NCI-H524 (cell line): ENCODE data around the gene VWC2L.
A peak's percentile ranks its signal among the peaks of the same experiment; 100 is the strongest.

Experiments
- DNase-seq, 2 experiments: peaks; one replicate each; lab custom pipeline; 2025; lab: John Stamatoyannopoulos, UW

VWC2L gene

GRCh38 chr2:214465363-214466146 is 54.7 kb downstream of the VWC2L start:
- no peak for DNase-seq

GRCh38 chr2:214469728-214470127 is 58.9 kb downstream of the VWC2L start:
- DNase-seq = no peak

- no peak for DNase-seq
Measured at GRCh38 chr2:214471382-214471781, 60.5 kb downstream of the VWC2L start.

- no peak for DNase-seq
Measured at GRCh38 chr2:214471990-214472389, 61.1 kb downstream of the VWC2L start.

- no peak for DNase-seq
Measured at GRCh38 chr2:214477305-214477704, 66.5 kb downstream of the VWC2L start.

GRCh38 chr2:214481204-214481603 is 70.3 kb downstream of the VWC2L start:
- DNase-seq = peak in 1 of 2 experiments; percentile 70

- DNase-seq = peak in 1 of 2 experiments; percentile 53
Measured at GRCh38 chr2:214482728-214483127, 71.9 kb downstream of the VWC2L start.

GRCh38 chr2:214484239-214484638 is 73.4 kb downstream of the VWC2L start:
- no peak for DNase-seq

- no peak for DNase-seq
Measured at GRCh38 chr2:214484701-214485100, 73.8 kb downstream of the VWC2L start.

- DNase-seq = no peak
Measured at GRCh38 chr2:214489181-214489580, 78.3 kb downstream of the VWC2L start.

GRCh38 chr2:214489702-214490101 is 78.8 kb downstream of the VWC2L start:
- DNase-seq = no peak

- peak; percentile 76 to 94 for DNase-seq
Measured at GRCh38 chr2:214492152-214492551, 81.3 kb downstream of the VWC2L start.

- DNase-seq = no peak
Measured at GRCh38 chr2:214492608-214493007, 81.8 kb downstream of the VWC2L start.

GRCh38 chr2:214497489-214497888 is 86.6 kb downstream of the VWC2L start:
- no peak for DNase-seq

- no peak for DNase-seq
Measured at GRCh38 chr2:214503568-214503967, 92.7 kb downstream of the VWC2L start.

- peak in 1 of 2 experiments; percentile 40 for DNase-seq
Measured at GRCh38 chr2:214504599-214505376, 93.9 kb downstream of the VWC2L start.

- no peak for DNase-seq
Measured at GRCh38 chr2:214507032-214507431, 96.2 kb downstream of the VWC2L start.

GRCh38 chr2:214514704-214515103 is 103.8 kb downstream of the VWC2L start:
- DNase-seq = no peak

- DNase-seq = no peak
Measured at GRCh38 chr2:214515111-214515510, 104.3 kb downstream of the VWC2L start.

GRCh38 chr2:214519258-214519818 is 108.5 kb downstream of the VWC2L start:
- no peak for DNase-seq

GRCh38 chr2:214529021-214529420 is 118.2 kb downstream of the VWC2L start:
- DNase-seq = no peak

- DNase-seq = no peak
Measured at GRCh38 chr2:214529514-214529913, 118.7 kb downstream of the VWC2L start.

GRCh38 chr2:214533541-214533940 is 122.7 kb downstream of the VWC2L start:
- DNase-seq = no peak
